Ishikawa (cell line): ENCODE results near the gene CEACAM19.

Experiments
- CEBPB ChIP-seq: IDR thresholded peaks from 2 replicates; pipeline ENCODE4 v1.6.1; 2012
- CREB1 ChIP-seq: IDR thresholded peaks from 2 replicates; pipeline ENCODE4 v1.6.1; 2012; ENCODE audit warnings: low read depth
- EGR1 ChIP-seq: IDR thresholded peaks from 2 replicates; pipeline ENCODE4 v1.6.1; 2012
- EP300 ChIP-seq: IDR thresholded peaks from 2 replicates; pipeline ENCODE4 v1.6.1; 2012; ENCODE audit warnings: borderline replicate concordance
- FOXM1 ChIP-seq: IDR thresholded peaks from 2 replicates; pipeline ENCODE4 v1.6.1; 2012; ENCODE audit warnings: low read depth, borderline replicate concordance
- MAX ChIP-seq: IDR thresholded peaks from 2 replicates; pipeline ENCODE4 v1.6.1; 2012
- NFIC ChIP-seq: IDR thresholded peaks from 2 replicates; pipeline ENCODE4 v1.6.1; 2012
- RAD21 ChIP-seq: IDR thresholded peaks from 2 replicates; pipeline ENCODE4 v1.6.1; 2012; ENCODE audit warnings: low read depth
- REST ChIP-seq: IDR thresholded peaks from 2 replicates; pipeline ENCODE4 v1.6.1; 2012; ENCODE audit warnings: low read depth, mild to moderate bottlenecking
- TAF1 ChIP-seq: IDR thresholded peaks from 2 replicates; pipeline ENCODE4 v1.6.1; 2012; ENCODE audit warnings: low read depth, mild to moderate bottlenecking
- TCF12 ChIP-seq: IDR thresholded peaks from 2 replicates; pipeline ENCODE4 v1.6.1; 2012; ENCODE audit warnings: low read depth
- TEAD4 ChIP-seq: IDR thresholded peaks from 2 replicates; pipeline ENCODE4 v1.6.1; 2012
- USF1 ChIP-seq: IDR thresholded peaks from 2 replicates; pipeline ENCODE4 v1.6.1; 2012
- YY1 ChIP-seq: IDR thresholded peaks from 2 replicates; pipeline ENCODE4 v1.6.1; 2012; ENCODE audit warnings: low read depth
- ZBTB7A ChIP-seq: IDR thresholded peaks from 2 replicates; pipeline ENCODE4 v1.6.1; 2012; ENCODE audit warnings: low read depth

The CEACAM19 gene

GRCh38 chr19:44663996-44664395, 7.3 kb upstream of the CEACAM19 start:
- TF ChIP-seq RAD21 (no peak), YY1 (no peak), TAF1 (no peak), REST (no peak), CREB1 (no peak), TCF12 (no peak), CEBPB (no peak), FOXM1 (no peak), ZBTB7A (no peak), USF1 (no peak), MAX (no peak), TEAD4 (no peak), EGR1 (no peak), NFIC (no peak), EP300 (no peak)

GRCh38 chr19:44664976-44665375, 6.3 kb upstream of the CEACAM19 start:
- TF ChIP-seq TCF12: no peak
- TF ChIP-seq TEAD4: no peak
- TF ChIP-seq FOXM1: no peak
- TF ChIP-seq CEBPB: no peak
- no peak for TF ChIP-seq EP300
- no peak for TF ChIP-seq CREB1
- TF ChIP-seq REST: no peak
- TF ChIP-seq MAX: no peak
- TF ChIP-seq RAD21: no peak
- TF ChIP-seq USF1: no peak
- no peak for TF ChIP-seq NFIC
- TF ChIP-seq EGR1: no peak
- TF ChIP-seq ZBTB7A: no peak
- no peak for TF ChIP-seq YY1
- no peak for TF ChIP-seq TAF1

- TF ChIP-seq RAD21: no peak
- TF ChIP-seq EGR1: no peak
- no peak for TF ChIP-seq MAX
- TF ChIP-seq TEAD4: no peak
- TF ChIP-seq FOXM1: no peak
- no peak for TF ChIP-seq USF1
- TF ChIP-seq TAF1: no peak
- no peak for TF ChIP-seq CEBPB
- TF ChIP-seq NFIC: no peak
- TF ChIP-seq EP300: no peak
- no peak for TF ChIP-seq REST
- no peak for TF ChIP-seq YY1
Measured at GRCh38 chr19:44666852-44667556, 4.3 kb upstream of the CEACAM19 start.
